ENCODE results near the gene CAMTA1. TPM values are rescaled to one million over a fixed set of nuclear protein-coding genes. Genes with fewer than 3 reads are reported as not detected.
A peak's percentile ranks its signal among the peaks of the same experiment; 100 is the strongest.

CAMTA1 gene
- total and polyA plus RNA-seq, 9 of the 15 experiments (the other 6 are each of a cell fraction or from before 2014, with no cell fraction given) = 43.9 to 161 (median 65.9) TPM

DNA sequence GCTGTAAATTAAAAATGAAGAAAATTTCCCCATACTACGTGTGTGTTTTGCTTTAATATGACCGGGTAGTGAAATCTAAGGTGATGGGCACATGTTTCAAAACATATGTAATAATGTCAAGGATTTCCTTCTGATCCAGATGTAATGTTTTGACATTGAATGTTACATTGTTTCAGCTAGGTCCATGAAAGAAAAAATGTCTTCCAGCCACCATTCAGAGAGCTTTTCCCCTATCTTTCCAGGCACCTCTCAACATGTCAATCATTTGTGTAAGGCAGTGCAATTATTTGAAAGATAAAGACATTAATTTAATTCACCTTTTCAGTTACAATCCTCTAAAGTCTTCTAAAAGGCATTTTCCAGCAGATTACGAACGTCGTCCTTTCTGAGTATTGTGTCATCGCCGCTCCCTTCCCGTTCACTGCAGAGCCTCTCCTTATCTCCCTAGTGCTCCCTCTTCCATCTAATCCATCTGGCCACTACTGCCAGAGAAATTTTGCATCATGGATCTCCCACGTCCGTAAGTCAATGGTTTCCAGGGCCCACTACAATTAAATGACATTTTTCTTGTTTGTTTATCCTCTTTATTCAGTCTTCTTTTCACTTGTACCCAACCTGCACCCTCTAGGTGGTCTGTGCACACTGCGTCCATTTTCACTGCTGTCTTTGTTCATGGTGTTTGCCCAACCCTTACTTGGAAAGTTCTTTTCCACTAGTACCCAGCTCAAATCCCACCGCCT lies 984.6 kb downstream of the CAMTA1 start (continued):
- 0 out of 4 replicates have a peak, but pooled peaks of 1 of the 2 experiments have one; percentile 32 for TF ChIP-seq ZNF318 (IDR thresholded peaks at IDR 0.05; ENCODE audit: borderline replicate concordance in 1 of 2, low read depth in 1 of 2)
- TF ChIP-seq ZNF668 (CRISPR knock-in tag; IDR thresholded peaks at IDR 0.05) = no peak
- no peak for TF ChIP-seq CBX5 (IDR thresholded peaks at IDR 0.05; ENCODE audit: borderline replicate concordance, low read depth)
- TF ChIP-seq CREBBP (IDR thresholded peaks at IDR 0.05; ENCODE audit: low read depth, low read length) = no peak
- TF ChIP-seq CCAR2 (IDR thresholded peaks at IDR 0.05; ENCODE audit: low read depth, low read length) = no peak
- no peak for TF ChIP-seq HDAC3 (IDR thresholded peaks at IDR 0.05; ENCODE audit: borderline replicate concordance, partially characterized antibody)
- TF ChIP-seq SMAD3 (CRISPR knock-in tag; conservative IDR thresholded peaks at IDR 0.05) = no peak
- TF ChIP-seq EP300 (IDR thresholded peaks at IDR 0.05; ENCODE audit: low read length) = peak; percentile 42; the same call in 1 of the 2 replicates
- TF ChIP-seq E2F6 (IDR thresholded peaks at IDR 0.05; ENCODE audit: borderline replicate concordance in 1 of 2, extremely low read depth in 1 of 2, insufficient read depth in 1 of 2, insufficient read length in 1 of 2, low read depth in 1 of 2, low read length in 1 of 2, poor library complexity in 1 of 2, severe bottlenecking in 1 of 2) = no peak
- no peak for TF ChIP-seq ZNF146 (CRISPR knock-in tag; IDR thresholded peaks at IDR 0.05; ENCODE audit: unreplicated experiment)
- no peak for TF ChIP-seq POLR2AphosphoS2 (IDR thresholded peaks at IDR 0.05; ENCODE audit: low read length)
- no peak for TF ChIP-seq ZNF124 (CRISPR knock-in tag; IDR thresholded peaks at IDR 0.05)
- TF ChIP-seq, protein P1, sequence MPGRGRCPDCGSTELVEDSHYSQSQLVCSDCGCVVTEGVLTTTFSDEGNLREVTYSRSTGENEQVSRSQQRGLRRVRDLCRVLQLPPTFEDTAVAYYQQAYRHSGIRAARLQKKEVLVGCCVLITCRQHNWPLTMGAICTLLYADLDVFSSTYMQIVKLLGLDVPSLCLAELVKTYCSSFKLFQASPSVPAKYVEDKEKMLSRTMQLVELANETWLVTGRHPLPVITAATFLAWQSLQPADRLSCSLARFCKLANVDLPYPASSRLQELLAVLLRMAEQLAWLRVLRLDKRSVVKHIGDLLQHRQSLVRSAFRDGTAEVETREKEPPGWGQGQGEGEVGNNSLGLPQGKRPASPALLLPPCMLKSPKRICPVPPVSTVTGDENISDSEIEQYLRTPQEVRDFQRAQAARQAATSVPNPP (IDR thresholded peaks at IDR 0.05; ENCODE audit: borderline replicate concordance, insufficient read depth, insufficient read length) = no peak
- TF ChIP-seq DMBX1 (CRISPR knock-in tag; IDR thresholded peaks at IDR 0.05; ENCODE audit: borderline replicate concordance) = no peak
- TF ChIP-seq ZNF175 (CRISPR knock-in tag; IDR thresholded peaks at IDR 0.05; ENCODE audit: low read depth) = no peak
